BE2C (cell line): ENCODE measurements around the gene PIP5K1C.
A peak's percentile ranks its signal among the peaks of the same experiment; 100 is the strongest.

Source experiments
- DNase-seq: peaks from one replicate; pipeline ENCODE4 v3.0.0-alpha.2; 2020
- H3K27me3 ChIP-seq: fragments of 250-450 bp; sonication (Bioruptor Pico); 2 replicates; pipeline ENCODE4 v1.5.1; 2020; ENCODE audit warnings: mild to moderate bottlenecking
- H3K36me3 ChIP-seq: fragments of 250-450 bp; sonication (Bioruptor Pico); 2 replicates; pipeline ENCODE4 v1.5.1; 2020; ENCODE audit warnings: mild to moderate bottlenecking
- H3K4me1 ChIP-seq: fragments of 250-450 bp; sonication (Bioruptor Pico); 2 replicates; pipeline ENCODE4 v1.5.1; 2020
- H3K4me3 ChIP-seq: 2 replicates; pipeline ENCODE4 v1.5.1; 2011; ENCODE audit warnings: low read depth, low read length
- H3K9me3 ChIP-seq: fragments of 250-450 bp; sonication (Bioruptor Pico); 2 replicates; pipeline ENCODE4 v1.5.1; 2020
- TF ChIP-seq, protein P1 (sequence below): IDR thresholded peaks from 2 replicates; pipeline ENCODE4 v1.5.1; 2012; ENCODE audit warnings: mild to moderate bottlenecking, low read depth, low read length

PIP5K1C gene

DNA sequence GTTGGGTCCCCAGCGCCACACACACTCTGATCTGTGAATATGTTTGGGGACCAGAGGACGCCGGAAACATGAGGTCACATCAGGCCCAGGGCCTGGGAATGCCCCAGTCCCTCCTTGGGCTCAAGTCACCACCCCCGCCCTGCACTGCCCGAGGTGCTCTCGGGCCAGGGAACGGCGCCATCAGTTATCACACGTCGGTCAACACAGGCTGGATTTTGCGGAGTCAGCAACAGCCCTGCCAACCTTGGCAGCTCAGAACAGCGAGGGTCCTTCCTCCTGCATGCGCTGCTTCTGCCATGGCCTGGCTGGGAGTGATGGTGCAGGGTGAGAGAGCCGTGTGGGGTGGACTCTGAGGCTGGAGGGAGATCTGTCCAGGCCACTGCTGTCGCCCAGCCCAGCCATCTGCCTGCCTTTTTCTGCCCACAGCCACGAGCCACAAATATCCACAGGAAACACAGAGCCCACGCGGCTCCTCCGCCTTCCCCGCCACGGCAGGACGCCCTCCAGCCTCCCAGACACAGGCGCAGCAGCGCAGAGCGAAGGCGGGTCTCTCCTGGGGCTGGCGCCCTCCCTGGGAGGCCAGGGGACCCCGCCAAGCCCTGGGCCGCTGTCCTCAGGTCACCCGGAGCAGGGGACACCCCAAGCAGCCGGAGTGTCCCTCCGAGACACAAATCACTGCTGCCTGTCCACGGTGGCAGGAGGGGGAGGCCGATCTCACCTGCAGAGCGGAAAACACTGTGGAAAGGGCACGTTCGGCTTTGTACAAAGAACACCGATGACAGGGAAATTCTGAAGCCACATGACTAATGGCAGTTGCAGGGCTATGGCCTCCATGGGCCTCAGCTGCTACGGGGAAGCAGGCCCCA lies 42.0 kb downstream of the PIP5K1C start:
- DNase-seq: no peak
- H3K36me3 ChIP-seq: peaks cover 6% of the 10 kb centered on the region
- TF ChIP-seq, protein P1, sequence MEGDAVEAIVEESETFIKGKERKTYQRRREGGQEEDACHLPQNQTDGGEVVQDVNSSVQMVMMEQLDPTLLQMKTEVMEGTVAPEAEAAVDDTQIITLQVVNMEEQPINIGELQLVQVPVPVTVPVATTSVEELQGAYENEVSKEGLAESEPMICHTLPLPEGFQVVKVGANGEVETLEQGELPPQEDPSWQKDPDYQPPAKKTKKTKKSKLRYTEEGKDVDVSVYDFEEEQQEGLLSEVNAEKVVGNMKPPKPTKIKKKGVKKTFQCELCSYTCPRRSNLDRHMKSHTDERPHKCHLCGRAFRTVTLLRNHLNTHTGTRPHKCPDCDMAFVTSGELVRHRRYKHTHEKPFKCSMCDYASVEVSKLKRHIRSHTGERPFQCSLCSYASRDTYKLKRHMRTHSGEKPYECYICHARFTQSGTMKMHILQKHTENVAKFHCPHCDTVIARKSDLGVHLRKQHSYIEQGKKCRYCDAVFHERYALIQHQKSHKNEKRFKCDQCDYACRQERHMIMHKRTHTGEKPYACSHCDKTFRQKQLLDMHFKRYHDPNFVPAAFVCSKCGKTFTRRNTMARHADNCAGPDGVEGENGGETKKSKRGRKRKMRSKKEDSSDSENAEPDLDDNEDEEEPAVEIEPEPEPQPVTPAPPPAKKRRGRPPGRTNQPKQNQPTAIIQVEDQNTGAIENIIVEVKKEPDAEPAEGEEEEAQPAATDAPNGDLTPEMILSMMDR: no peak
- no peaks in the 10 kb centered on the region for H3K9me3 ChIP-seq
- H3K4me3 ChIP-seq: no peak overlapping the region
- H3K4me1 ChIP-seq: no peaks in the 10 kb centered on the region
- H3K27me3 ChIP-seq: no peaks in the 10 kb centered on the region

DNA sequence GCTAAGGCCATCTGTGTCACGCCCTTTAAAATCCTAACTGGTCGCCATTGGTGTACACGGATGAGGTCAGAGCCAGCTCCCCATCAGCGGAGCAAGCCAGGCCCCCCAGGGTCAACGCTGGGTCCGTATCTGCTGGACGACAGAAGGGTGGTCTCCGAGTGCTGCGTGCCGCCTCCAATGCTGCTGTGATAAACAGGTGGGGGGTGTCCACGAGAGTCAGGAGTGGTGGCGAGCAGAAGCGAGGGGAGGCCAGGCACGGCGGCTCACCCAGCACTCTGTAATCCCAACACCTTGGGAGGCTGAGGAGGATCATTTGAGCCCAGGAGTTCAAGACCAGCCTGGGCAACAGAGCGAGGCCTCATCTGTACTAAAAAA lies 42.9 kb downstream of the PIP5K1C start:
- H3K9me3 ChIP-seq: no peaks in the 10 kb centered on the region
- H3K36me3 ChIP-seq: peaks cover 6% of the 10 kb centered on the region
- no peak for DNase-seq
- H3K4me1 ChIP-seq: no peaks in the 10 kb centered on the region
- TF ChIP-seq, protein P1: no peak
- no peaks in the 10 kb centered on the region for H3K27me3 ChIP-seq
- no peak overlapping the region for H3K4me3 ChIP-seq

DNA sequence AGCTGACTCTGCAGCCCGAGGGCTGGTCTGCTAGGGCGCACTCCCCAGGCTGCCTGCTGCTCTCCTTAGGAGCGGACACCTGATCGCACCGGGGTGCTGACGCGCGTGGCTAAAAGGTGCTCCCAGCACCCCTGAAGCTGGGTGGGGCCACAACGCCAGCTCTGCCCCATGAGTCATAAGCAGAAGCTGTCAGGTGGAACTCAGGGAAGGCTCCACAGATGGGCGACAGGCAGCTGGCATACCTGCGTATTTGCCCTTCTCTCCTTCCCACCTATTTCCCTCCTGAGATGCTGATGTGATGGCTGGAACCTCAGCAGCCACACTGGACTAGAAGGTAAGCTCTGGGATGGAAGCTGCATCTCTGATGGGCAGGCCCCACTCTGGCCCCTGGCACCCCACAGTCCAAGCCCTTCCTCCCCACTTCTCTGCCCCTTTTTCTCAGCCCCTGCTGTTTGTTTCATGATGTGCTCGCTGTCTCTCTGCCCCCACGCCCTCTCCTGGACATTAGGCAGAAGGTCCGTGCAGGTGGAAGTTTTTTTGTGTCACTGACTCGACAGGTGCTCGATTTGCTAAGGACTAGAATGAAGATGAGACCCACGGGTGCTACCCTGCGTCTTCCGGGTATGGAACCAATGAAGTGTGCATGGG lies 43.4 kb downstream of the PIP5K1C start:
- Histone ChIP-seq H3K4me1 (no peaks in the 10 kb centered on the region), H3K36me3 (peaks cover 6% of the 10 kb centered on the region), H3K9me3 (no peaks in the 10 kb centered on the region), H3K27me3 (no peaks in the 10 kb centered on the region), H3K4me3 (no peak overlapping the region)
- DNase-seq: no peak
- TF ChIP-seq, protein P1: 0 out of 2 replicates have a peak, but pooled peaks have one; percentile 3

DNA sequence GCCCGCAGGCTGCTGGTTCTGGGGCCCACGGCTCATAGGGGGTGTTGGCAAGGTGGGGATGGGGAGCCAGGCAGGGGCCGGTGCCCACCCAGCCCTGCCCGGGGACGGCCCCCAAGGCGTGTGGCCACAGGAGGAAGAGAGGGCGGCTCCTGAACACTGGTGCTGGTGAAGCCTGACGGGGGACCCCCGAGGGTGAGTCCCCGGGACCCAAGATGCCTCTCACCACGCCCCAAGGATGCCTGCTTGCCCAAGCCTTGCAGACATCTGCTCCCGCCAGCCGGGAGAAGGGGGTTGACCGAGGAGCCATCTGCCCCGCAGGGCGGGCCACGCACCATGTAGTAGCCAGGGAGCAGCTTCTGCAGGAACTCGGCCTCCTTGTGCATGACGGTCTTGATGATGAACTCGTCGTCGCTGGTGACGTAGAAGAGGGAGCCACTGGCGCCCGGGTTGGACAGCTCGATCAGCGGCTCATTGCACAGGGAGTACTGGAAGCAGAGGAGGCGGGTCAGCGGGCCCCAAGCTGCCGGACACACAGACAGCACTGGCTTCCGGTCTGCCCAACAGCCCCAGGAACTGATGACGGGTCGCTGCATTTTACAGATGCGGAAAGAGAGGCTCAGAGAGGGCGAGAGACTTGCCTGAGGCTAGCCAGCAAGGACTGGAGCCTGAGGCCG lies 44.1 kb downstream of the PIP5K1C start:
- DNase-seq: no peak
- Histone ChIP-seq H3K36me3 (peaks cover 6% of the 10 kb centered on the region), H3K4me1 (no peaks in the 10 kb centered on the region), H3K27me3 (no peaks in the 10 kb centered on the region), H3K4me3 (no peak overlapping the region), H3K9me3 (no peaks in the 10 kb centered on the region)
- TF ChIP-seq, protein P1: no peak

DNA sequence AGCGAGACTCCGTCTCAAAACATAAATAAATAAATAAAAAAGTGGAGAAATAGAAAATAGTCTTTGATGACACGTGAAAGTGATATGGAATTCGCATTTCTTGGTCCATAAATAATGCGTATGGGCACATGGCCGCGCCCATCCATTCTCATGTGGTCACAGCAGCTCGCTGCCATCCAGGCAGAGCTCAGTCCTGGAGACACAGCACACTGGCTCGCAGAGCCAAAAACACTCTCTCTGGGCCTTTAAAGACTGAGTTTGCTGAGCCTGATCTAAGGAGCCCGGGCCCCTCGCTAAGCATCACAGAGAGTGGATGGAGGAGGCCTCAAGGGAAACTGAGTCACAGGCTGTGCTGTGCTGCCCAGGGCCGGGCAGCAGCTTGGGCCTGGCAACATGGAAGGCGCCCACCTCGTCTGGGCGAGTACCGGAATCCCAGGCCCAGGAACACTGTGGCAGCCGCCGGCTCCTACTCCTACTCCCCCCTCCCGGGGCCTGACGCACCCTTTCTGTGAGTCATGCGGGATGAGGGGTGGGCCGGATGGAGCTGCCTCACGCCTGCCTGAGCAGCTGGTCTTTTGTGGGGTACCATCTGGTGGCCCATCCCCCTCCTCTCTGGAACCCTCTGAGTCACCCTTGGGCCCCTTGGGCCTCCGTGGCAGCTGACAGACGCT lies 44.7 kb downstream of the PIP5K1C start:
- Histone ChIP-seq H3K4me1 (no peaks in the 10 kb centered on the region), H3K4me3 (no peak overlapping the region), H3K9me3 (no peaks in the 10 kb centered on the region), H3K36me3 (peaks cover 6% of the 10 kb centered on the region), H3K27me3 (no peaks in the 10 kb centered on the region)
- DNase-seq: peak; percentile 44
- TF ChIP-seq, protein P1: no peak
